ENCODE results near the gene TRAF3IP1.

The TRAF3IP1 gene

DNA sequence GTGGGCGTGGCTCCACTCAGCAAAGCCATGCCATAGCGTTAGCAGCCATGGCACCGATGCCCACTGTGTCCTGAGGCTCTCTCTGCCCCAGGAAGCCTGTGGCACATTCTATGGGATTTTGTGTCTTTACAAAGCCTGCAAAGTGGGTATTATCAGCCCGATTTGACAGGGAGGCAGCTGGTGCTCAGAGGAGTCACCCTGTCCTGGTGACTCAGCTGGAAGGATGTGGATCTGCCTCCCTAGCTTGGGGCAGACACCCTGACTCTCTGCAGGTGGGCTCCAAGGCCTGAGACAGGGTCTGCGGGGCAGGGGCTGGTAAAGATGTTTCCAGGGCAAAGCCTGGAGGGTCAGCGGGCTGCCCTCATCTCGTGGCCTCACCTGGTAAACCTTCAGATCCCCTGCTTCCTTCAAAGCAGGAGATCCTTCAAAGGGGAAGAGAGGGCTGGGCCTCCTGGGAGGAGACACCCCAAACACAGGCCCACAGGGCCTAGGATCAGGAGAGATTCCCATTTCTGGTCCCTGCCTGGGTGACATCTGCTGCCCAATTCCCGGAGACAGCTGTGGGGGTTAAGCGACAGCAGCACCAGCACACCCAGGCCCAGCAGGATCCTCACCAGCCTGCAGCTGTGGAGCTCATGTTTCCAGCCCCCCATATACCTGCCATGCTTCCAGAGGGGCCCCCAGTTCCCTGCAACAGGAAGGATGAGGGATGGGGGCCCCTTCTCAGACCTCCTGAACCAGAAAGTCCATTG is 103.4 kb downstream of the TRAF3IP1 start:
- DNase-seq (ENCODE audit: insufficient read length, low spot score) (no peak), FAIRE-seq (no peak)

DNA sequence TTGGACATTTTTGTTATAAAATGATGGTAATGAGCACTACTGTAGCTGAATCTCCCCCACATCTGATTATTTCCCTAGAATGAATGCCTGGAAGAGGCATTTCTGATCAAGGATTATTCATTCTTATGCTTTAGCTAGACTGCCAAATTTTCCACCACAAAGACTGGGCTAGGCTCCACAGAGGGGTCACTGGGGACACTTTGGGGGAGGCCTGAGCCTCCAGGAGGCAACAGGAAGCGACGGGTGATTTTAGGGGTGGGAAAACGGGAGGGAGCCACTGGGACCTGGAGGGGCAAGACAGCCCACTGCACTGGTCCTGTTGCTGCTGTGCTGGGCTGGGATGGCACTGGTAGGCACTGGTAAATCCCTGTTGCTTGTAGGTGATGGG is 104.0 kb downstream of the TRAF3IP1 start:
- no peak for FAIRE-seq
- DNase-seq (ENCODE audit: insufficient read length, low spot score), result no peak

DNA sequence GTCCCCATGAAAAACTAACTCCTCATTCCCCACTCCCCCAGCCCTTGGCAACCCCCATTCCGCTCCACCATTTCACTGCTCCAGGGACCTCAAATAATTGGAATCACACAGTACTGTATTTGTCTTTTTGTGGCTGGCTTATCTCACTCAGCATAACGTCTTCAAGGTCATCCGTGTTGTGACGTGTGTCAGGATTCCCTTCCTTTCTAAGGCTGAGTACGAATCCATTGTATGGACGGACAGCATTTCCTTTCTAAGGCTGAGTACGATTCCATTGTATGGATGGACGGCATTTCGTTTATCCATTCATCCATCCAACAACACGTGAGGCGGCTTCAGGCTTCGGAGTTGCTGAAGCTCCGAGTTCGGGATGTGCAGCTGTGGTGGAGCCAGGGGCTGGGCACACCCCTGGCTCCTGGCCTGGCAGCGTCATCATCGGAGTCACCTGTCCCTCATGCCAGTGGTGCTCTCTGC is 105.2 kb downstream of the TRAF3IP1 start:
- DNase-seq (ENCODE audit: insufficient read length, low spot score), result no peak
- no peak for FAIRE-seq

DNA sequence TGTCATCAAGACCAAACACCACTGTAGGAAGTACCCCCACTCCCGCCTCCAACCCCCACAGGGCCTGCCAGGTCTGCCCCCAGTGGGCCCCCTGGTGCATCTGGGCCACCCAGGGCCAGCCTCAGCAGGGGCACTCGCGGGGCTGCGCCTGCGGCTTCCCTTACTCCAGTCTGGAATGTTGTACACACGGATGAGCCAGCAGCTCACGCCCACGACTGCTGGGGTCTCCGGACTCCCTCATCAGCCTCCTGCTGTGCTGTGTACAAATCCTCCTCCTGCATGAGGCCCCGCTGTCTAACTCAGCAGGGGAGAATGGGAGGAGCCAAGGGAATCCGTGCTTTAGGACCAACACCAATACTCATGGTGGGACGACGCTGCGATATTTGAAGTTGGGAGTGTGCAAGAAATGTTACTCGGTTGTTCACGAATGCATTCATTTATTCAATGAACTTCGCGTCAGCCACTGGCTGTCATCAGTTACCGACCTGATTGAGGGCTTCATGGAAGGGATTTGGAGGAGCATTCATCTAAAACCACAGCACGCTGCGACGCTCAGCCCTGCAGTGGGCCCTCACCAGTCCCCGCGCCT is 105.8 kb downstream of the TRAF3IP1 start:
- FAIRE-seq, result no peak

DNA sequence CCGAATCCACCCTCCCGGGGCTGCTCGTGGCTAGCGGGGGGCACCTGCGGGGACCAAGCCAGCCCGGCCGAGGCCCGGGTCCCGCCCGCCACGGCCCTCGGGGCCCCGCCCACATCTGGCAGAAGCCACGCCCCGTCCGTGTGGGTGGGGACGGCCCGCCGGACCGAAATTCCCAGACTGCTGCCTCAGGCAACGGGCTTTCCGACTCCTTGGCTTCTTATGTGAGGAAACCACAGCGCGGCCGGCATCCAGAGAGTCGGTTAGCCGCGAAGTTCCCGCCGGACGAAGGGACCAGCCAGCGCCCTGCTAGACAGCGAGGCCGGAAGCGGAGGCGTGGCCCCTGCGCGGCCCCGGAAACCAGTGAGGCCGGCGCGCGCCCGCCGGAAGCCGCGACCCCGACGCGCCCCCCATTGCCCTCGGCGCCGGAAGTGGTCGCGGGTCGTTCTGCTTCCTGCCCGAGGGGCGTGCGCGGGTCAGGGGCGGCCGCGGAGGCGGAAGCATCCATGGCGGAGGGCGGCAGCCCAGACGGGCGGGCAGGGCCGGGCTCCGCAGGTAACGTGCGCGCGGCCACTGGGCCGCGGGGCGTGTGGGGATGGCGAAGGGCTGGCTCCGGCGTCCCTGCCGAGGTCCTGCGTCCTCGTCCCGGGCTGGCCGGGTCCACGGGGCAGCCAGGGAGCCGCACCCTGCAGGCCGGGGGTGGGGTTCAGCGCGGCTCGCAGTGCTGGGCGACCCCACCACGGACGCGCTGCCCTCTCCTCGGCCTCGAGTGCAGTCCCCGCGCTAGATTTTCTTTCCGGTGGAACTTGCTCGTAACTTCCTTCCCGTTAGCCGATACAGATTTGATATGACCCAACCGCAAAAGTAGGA is 106.5 kb downstream of the TRAF3IP1 start, which contains the start of gene ASB1:
ASB1 (plus strand) TSS at position 360 of the 867 bp plus-strand sequence; CDS start at position 504, 144 bp downstream.
- FAIRE-seq (peak; percentile 87), DNase-seq (ENCODE audit: insufficient read length, low spot score) (peak; percentile 90)

More for the DNA sequence above, 105.8 kb downstream of the TRAF3IP1 start:
- DNase-seq (ENCODE audit: insufficient read length, low spot score), result no peak

DNA sequence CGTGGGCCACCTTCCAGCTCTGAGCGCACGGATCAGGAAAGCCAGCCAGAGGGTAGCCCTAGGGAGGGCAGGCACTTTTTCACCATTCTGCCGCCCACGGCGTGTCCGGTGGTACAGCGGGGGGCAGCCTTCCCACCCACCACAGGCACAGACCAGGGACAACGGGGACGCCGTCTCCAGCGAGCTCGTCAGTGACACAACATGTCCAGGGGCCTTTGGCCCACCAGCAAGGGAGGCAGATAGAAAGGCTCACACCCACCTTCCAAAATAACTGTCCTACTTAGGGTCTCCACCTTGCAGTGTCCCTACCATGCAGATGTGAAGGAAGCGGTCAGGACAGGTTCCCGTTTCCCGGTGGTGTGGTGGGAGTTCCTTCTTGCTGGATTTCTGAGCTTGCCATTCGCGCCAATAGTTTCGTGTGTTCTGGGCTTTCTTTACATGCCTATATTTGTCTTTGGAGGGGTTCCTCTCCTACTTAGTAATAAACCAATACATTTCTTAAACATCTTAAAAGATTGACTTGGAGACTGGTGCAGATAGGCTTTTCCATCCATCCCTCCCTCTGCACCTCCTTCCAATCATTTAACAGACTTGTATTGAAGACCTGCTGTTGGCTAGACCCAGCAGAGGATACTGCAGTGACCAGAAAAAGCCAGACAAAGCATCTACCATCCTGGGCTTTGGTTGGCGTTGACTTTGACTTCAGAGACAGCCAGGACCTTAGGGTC is 107.3 kb downstream of the TRAF3IP1 start:
- peak; percentile 77 for FAIRE-seq
- DNase-seq (ENCODE audit: insufficient read length, low spot score), result no peak

DNA sequence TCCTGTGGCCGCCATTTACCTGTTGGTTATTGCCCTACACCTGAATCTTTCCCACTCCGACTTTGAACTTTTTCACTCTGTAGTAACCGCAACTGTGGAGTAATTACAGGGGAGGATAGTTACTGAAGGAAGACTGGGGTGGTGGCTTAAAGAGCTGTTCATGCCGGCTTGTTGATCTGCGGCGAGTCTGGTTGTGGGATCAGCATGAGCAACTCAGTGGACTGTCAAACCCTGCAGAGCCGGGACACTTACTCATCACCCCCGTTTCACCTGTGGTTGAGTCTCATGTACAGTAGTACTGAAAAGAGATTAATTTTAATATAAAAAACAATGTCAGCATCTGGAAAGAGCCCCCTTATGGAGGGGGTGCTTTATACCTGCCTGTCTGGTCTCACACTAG is 108.5 kb downstream of the TRAF3IP1 start:
- FAIRE-seq (no peak), DNase-seq (ENCODE audit: insufficient read length, low spot score) (no peak)

DNA sequence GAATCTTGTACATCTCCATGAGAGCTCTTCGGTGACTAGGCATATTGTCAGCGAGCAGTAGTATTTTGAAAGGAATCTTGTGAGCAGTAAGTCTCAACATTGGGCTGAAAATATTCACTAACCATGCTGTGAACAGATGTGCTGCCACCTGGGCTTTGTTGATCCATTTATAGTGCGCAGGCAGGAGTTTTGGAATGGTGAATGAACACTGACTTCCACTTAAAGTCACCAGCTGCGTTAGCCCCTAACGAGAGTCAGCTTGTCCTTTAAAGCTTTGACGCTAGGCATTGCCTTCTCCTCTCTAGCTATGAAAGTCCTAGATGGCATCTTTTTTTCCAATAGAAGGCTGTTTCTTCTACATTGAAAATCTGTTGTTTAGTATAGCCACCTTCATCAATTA is 110.5 kb downstream of the TRAF3IP1 start:
- FAIRE-seq (no peak), DNase-seq (ENCODE audit: insufficient read length, low spot score) (no peak)

DNA sequence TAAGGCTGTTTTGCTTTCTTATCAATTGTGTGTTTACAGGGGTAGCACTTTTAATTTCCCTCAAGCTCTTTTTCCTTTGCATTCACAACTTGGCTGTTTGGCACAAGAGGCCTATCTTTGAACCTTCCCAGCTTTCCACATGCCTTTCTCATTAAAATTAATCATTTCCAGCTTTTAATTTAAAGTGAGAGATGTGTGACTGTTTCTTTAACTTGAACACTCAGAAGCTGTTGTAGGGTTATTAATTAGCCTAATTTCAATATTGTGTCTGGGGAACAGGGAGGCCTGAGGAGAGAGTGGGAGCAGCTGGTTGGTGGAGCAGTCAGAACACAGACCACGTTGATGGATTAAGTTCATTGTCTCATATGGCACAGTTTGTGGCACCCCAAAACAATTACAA is 111.1 kb downstream of the TRAF3IP1 start:
- no peak for DNase-seq (ENCODE audit: insufficient read length, low spot score)
- no peak for FAIRE-seq

DNA sequence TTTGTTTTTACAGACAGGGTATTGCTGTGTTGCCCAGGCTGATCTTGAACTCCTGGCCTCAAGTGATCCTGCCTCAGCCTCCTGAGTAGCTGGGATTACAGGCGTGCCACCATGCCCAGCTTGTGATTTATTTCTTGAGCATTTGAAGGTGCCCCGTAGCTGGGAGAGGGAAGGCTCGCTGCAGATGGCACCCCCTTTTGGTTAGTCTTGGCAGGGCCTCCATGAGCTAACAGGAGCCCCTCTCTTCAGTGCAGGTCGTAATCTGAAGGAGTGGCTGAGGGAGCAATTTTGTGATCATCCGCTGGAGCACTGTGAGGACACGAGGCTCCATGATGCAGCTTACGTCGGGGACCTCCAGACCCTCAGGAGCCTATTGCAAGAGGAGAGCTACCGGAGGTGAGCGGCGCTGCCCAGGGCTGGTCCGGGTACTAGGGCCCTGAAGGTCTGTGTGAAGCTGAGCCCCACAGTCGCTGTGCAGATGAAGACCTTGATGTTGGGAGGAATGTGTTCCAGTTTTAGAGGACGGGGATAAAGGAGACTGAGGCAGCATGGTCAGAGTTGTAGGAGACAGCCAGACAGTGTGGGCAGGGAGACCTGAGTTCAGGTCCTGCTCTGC is 113.1 kb downstream of the TRAF3IP1 start:
- DNase-seq (ENCODE audit: insufficient read length, low spot score) (no peak), FAIRE-seq (no peak)

DNA sequence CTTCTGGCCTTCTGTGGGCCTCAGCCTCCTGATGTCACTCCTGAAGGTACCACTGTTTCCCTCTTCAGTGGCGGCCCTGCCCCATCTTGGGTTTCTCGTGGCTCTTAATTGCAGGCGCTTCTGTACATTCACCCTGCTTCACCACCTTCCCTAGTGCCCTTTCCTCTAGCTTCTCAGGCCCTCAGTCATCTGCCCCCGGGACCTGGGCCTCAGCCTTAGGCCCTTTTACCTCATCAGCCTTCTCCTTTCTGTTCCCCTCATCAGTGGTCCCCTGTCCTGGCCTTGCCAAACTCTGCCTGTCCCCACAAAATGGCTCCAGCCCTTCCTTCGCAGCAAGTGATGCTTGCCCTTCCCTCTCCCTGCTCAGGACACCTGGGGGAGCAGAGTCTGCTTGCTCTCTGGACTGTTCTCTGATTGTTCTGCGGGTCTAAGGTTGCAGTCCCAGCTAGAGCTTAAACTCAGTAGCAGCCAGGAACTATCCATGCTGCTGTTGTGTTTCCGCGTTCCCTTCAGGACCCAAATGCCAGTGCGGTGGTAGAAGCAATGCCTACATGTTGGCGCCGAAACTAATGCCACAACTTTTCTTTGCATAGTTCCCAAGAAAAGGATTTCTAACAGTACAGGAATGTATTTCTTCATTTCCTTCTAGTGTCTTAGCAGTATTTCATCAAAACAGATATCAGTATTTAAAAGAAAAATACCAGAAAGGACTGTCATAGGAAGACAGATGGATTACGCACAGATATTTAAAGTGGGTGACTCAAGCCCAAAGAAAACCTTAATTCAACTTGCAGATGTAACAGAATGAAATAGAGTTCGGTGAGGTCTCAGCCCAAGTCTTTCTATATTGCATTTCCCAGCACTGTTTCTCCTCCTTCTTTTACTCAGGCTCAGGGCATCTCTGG is 113.9 kb downstream of the TRAF3IP1 start:
- no peak for FAIRE-seq

DNA sequence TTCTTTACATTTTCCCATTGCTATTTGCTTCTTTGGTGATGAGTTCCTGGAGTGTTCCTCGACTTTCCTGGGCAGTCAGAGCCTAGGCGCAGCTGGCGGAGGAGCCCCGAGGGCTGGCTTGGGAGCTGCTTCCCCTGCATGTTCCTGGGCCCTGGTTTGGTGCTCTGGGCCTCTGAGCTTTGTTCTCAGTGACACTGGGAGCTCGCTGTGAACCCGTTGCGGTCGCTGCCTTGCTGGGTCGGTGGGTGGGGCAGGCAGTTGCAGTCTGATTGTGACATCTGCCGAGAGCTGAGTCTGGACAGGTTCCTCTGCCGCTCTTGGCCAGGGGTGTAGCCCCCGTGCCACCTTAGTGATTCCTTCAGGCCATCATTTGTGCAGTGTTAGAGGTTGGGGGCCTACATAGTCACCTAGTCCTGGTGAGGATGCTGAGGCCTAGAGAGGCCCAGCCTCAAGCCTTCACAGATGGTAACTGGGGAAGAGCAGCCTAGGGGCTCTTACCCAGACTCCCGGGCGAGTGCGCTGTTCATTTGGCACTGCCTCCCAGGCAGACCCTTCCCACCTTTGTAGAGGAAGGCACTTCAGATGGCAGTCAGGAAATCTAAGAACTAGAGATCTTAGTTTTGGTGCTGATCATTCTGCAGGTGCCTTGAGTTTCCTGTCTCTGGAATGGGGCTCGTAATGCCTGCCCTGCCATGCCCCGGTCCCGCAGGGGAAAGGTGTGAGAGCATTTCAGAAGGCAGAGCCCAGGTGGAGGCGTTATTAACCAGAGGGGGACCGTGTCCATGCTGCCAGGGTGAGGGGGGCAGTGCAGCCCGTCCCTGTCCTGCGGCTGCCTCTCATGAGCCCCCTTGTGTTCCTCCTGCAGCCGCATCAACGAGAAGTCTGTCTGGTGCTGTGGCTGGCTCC is 114.8 kb downstream of the TRAF3IP1 start:
- DNase-seq (ENCODE audit: insufficient read length, low spot score) (no peak), FAIRE-seq (no peak)

More for the DNA sequence above, 113.9 kb downstream of the TRAF3IP1 start:
- no peak for DNase-seq (ENCODE audit: insufficient read length, low spot score)

DNA sequence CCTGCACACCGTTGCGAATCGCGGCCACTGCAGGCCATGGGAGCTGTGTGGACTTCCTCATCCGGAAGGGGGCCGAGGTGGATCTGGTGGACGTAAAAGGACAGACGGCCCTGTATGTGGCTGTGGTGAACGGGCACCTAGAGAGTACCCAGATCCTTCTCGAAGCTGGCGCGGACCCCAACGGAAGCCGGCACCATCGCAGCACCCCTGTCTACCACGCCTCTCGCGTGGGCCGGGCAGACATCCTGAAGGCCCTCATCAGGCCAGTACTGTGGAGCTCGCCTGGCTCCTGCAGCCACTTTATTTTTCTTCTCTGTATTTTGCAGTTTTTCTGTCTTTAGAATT is 115.4 kb downstream of the TRAF3IP1 start:
- no peak for FAIRE-seq
- DNase-seq (ENCODE audit: insufficient read length, low spot score), result no peak

DNA sequence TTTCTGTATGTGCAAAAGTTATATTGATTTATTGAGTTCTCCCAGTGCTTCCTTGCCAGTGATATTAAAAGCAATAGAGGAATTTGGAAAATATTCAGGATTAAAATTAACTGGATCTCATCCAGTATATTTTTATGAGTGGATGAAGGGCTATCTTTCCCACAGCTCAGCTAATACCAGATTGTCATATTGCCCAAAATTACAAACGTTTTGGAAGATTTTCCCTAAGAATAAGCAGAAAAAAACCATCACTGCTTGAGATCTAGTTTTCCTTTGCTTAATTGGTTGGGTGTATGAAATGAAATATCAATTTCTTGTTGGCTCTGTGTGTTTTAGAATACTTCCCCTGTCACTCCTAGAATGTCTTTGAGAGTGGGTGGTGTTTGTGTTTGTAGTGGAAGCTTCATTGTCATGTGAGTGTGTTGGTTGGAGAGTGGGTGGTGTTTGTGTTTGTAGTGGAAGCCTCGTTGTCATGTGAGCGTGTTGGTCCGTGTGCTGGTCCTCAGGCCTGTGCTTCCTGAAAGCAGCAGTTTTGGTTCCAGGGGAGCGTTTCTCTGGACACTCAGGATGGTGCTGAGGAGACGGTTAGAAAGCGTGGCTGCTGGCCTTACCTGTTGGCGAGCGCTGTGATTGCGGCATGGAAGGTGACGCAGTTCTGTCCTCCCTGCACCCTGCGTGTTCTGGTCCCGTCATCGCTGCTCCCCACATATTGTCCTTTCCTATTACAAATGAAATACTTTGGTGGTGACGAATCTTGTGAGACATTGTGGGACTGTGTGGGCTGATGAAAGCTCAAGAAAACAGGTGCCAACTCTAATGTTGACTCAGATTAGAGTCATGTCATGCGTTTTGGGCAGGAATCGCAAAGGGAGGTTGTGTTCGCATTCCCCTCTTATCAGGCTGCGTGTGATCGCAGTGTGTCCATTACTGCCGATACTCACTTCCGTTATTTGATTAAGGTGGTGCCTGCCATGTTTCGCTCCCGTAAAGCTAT is 118.8 kb downstream of the TRAF3IP1 start:
- FAIRE-seq (no peak), DNase-seq (ENCODE audit: insufficient read length, low spot score) (no peak)

DNA sequence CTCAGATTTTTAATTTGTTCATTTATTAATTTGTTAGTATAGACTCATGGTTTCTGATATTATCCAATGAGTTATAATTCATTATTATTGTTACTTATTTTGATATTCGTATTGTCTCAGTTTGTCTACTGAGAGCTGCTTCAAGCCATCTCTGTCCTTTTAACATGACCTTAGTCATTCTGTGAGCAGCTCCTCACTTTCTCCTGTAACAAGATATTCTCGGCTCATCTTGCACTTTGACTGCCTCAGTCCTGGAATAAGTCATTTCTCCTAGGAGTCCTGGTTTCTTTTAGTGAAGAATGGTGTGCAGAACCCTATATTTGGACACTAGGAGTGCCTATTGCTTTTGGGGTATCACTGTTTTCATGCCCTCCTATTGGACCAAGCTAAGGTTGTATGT is 119.6 kb downstream of the TRAF3IP1 start:
- DNase-seq (ENCODE audit: insufficient read length, low spot score) (no peak), FAIRE-seq (no peak)

DNA sequence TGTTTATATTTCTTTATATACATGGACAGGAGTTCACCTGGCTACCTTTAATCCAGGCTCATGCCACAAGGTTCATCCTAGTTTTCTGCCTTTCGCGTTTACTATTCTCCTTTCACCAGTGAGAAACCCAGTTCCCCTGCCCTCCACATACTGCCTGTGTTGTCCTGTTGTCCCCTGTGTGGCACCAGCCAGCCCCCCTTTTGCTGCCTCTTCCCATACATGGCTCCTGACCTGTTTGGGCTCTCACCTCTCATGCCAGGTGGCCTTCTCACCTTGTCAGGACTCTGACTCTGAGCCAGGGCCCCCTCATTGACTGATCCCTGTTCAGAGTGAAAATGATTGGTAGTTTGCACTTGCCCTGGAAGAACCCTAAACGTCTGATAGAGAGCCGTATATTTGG is 120.0 kb downstream of the TRAF3IP1 start:
- FAIRE-seq, result no peak

DNA sequence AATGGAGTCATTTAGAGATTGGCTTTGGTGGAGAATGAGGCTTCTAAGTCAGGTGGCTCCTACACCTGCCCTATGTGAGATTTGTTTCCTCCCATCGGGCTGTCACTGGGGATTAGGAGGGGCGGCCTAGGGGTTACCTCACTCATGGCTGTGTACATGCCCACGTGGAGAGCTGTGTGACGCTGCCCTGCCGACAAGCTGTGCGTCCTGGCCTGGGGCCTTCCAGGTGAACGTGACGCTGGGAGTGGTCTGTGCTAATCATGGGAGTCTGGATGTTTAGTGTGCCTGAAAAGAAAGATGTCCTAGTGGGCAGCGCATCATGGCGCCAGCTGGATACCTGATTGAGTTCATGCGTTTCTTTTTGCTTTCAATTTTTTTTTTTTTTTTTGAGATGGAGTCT is 120.4 kb downstream of the TRAF3IP1 start:
- FAIRE-seq, result no peak
- DNase-seq (ENCODE audit: insufficient read length, low spot score), result no peak

More for the DNA sequence above, 120.0 kb downstream of the TRAF3IP1 start:
- DNase-seq (ENCODE audit: insufficient read length, low spot score), result no peak

All from GM19239 (cell line).